Colonic mucosa (tissue), 4 donors: Measurements from ENCODE around the gene SMARCA2. TPM values are rescaled to one million over a fixed set of nuclear protein-coding genes. Genes with fewer than 3 reads are reported as not detected.

Experiments
- DNase-seq: peaks from one replicate; pipeline ENCODE4 v3.0.0-alpha.2; 2020
- H3K27ac ChIP-seq: fragments of 200-600 bp; one replicate; pipeline ENCODE4 v1.8.0; 2021
- H3K27me3 ChIP-seq: fragments of 200-600 bp; one replicate; pipeline ENCODE4 v1.8.0; 2021
- H3K36me3 ChIP-seq: fragments of 200-600 bp; one replicate; pipeline ENCODE4 v1.8.0; 2021
- H3K4me1 ChIP-seq: fragments of 200-600 bp; one replicate; pipeline ENCODE4 v1.8.0; 2021; ENCODE audit warnings: mild to moderate bottlenecking
- H3K4me3 ChIP-seq: fragments of 200-600 bp; one replicate; pipeline ENCODE4 v1.8.0; 2021
- H3K9ac ChIP-seq, 2 donors: one replicate each; pipeline ENCODE4 v1.7.0; 2013; ENCODE audit warnings: control low read depth in 2 of 2, low read depth in 2 of 2, low read length in 2 of 2
- H3K9me3 ChIP-seq: fragments of 200-600 bp; one replicate; pipeline ENCODE4 v1.8.0; 2021
- CTCF ChIP-seq: fragments of 200-600 bp; IDR thresholded peaks from one replicate; pipeline ENCODE4 v1.8.0; 2022; ENCODE audit warnings: antibody characterized with exemption, mild to moderate bottlenecking
- intact Hi-C: fragments of 100-400 bp; cut with DNase I; formaldehyde crosslinking; loops from one replicate; pipeline ENCODE4 v1.14.1; 2022
- total RNA-seq, 2 donors: library from RNA; stranded (reverse); fragmentation: NEBNext Ultra II Directional in 1 of 2; extraction: Animal tissue kit (Norgen Biotek cat#: 25700) in 1 of 2; gene quantifications; one replicate each; pipeline ENCODE4 v1.2.1, GENCODE V29; 2021
- donor health status: healthy.
- donor health status: DM: no; HTN: no; CAD: no.
- donor health status: DM: no; HTN: no; CAD: no.

Gene SMARCA2
- total RNA-seq, 2 donors from 2014 or later: 89.4 to 97.0 TPM

- peaks cover 15% of the 10 kb centered on the region for H3K36me3 ChIP-seq
- intact Hi-C loops: no loop called here
- H3K27ac ChIP-seq: no peak overlapping the region
- H3K4me1 ChIP-seq: no peaks in the 10 kb centered on the region
- no peak overlapping the region for H3K9ac ChIP-seq
- H3K9me3 ChIP-seq: no peaks in the 10 kb centered on the region
- H3K4me3 ChIP-seq: no peak overlapping the region
- no peak for DNase-seq
- H3K27me3 ChIP-seq: no peaks in the 10 kb centered on the region
- no peak for TF ChIP-seq CTCF
Observed at GRCh38 chr9:2096376-2096970, 81.3 kb downstream of the SMARCA2 start.

GRCh38 chr9:2106666-2107065, 91.5 kb downstream of the SMARCA2 start:
- H3K9ac ChIP-seq: no peak overlapping the region
- H3K36me3 ChIP-seq: peaks cover 6% of the 10 kb centered on the region
- H3K4me3 ChIP-seq: no peak overlapping the region
- no peaks in the 10 kb centered on the region for H3K27me3 ChIP-seq
- H3K27ac ChIP-seq: no peak overlapping the region
- DNase-seq: no peak
- intact Hi-C loops: no loop called here
- H3K4me1 ChIP-seq: no peaks in the 10 kb centered on the region
- H3K9me3 ChIP-seq: no peaks in the 10 kb centered on the region
- TF ChIP-seq CTCF: no peak

- Histone ChIP-seq H3K27ac (no peak overlapping the region), H3K9ac (no peak overlapping the region), H3K4me1 (no peaks in the 10 kb centered on the region), H3K36me3 (peaks cover 6% of the 10 kb centered on the region), H3K9me3 (no peaks in the 10 kb centered on the region), H3K27me3 (no peaks in the 10 kb centered on the region), H3K4me3 (no peak overlapping the region)
- intact Hi-C loops: no loop called here
- DNase-seq: no peak
- TF ChIP-seq CTCF: no peak
Observed at GRCh38 chr9:2107906-2108451, 92.8 kb downstream of the SMARCA2 start.

GRCh38 chr9:2109069-2109650, 94.0 kb downstream of the SMARCA2 start:
- TF ChIP-seq CTCF: no peak
- no peaks in the 10 kb centered on the region for H3K27me3 ChIP-seq
- H3K4me3 ChIP-seq: no peak overlapping the region
- H3K9ac ChIP-seq: no peak overlapping the region
- DNase-seq: no peak
- H3K36me3 ChIP-seq: peaks cover 6% of the 10 kb centered on the region
- no peaks in the 10 kb centered on the region for H3K4me1 ChIP-seq
- no peaks in the 10 kb centered on the region for H3K9me3 ChIP-seq
- no peak overlapping the region for H3K27ac ChIP-seq
- intact Hi-C loops: no loop called here

- H3K27ac ChIP-seq: no peak overlapping the region
- H3K4me1 ChIP-seq: no peaks in the 10 kb centered on the region
- intact Hi-C loops: no loop called here
- no peak overlapping the region for H3K4me3 ChIP-seq
- H3K27me3 ChIP-seq: no peaks in the 10 kb centered on the region
- no peak overlapping the region for H3K9ac ChIP-seq
- no peak for TF ChIP-seq CTCF
- peaks cover 6% of the 10 kb centered on the region for H3K36me3 ChIP-seq
- no peak for DNase-seq
- H3K9me3 ChIP-seq: no peaks in the 10 kb centered on the region
Observed at GRCh38 chr9:2110036-2110435, 94.9 kb downstream of the SMARCA2 start.
